Stimulated activated CD8-positive, alpha-beta memory T cell treated with anti-CD3 and anti-CD28 coated beads, Interleukin-7, amount 100 ng/mL, for 4 hours (primary cell): ENCODE measurements around the gene PSKH1.
"Not testable (repeated sequence)": the region's sequence is repeated elsewhere in the genome, so short reads cannot be mapped to it uniquely, and the experiment has no call there.

ENCODE experiments used
- DNase-seq, 2 donors: peaks; one replicate each; pipeline ENCODE4 v3.0.0-alpha.2; 2020; ENCODE audit warnings: low read depth in 2 of 2

PSKH1 gene

GRCh38 chr16:67886387-67886786, 6.7 kb upstream of the PSKH1 start:
- DNase-seq, result no peak

DNA sequence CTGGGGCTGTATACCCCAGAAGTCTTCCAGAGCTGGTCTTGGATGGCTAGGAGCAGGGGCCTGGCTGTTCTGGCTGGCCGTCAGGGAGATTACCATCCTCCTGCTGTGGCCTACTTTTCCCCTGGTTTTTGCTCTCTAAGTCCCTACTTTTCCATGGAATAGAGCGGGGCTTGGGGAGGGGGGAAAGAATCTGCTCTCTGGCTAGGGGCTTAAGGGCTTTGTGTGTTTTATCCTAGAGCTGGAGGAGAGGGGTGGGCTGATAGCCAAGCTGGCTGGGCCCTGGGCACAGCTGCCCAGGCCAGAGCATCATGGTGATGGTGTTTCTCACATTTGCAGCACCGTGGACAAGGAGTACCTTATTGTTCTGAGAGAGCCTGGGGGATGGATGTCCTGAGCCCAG, 4.7 kb upstream of the PSKH1 start:
- DNase-seq, result no peak

- DNase-seq, result no peak
Observed at GRCh38 chr16:67892375-67892774, 679 bp upstream of the PSKH1 start.

DNA sequence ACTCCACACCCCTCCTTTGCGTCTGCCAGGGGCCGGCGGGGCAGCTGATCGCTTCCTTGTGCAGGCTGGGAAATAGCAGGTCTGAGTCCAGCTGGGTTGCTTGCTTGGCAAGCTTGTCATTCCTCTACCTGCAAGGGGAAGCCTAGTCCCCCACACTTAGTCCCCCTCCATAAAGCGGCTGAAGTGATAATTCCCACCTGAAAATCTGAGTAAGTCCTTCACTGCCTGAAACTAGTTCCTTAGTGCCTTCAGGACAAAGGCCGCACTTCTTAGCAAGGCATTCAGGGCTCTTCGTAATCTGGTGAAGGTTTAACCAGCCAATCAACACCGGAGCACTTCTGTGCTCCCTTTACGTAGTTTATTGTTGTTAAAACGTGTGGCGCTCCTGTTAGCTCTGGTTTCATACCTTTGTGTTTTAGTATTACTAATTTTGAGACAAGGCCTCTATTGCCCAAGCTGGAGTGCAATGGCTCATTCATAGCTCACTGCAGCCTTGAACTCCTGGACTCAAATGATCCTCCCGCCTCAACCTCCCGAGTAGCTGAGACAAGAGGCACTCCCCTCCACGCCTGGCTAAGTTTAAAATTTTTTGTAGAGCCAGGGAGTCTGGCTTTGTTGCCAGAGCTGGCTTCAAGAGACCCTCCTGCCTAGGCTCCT, 817 bp downstream of the PSKH1 start:
- DNase-seq, result no peak

GRCh38 chr16:67897231-67897630, 4.2 kb downstream of the PSKH1 start:
- DNase-seq, result no peak

DNA sequence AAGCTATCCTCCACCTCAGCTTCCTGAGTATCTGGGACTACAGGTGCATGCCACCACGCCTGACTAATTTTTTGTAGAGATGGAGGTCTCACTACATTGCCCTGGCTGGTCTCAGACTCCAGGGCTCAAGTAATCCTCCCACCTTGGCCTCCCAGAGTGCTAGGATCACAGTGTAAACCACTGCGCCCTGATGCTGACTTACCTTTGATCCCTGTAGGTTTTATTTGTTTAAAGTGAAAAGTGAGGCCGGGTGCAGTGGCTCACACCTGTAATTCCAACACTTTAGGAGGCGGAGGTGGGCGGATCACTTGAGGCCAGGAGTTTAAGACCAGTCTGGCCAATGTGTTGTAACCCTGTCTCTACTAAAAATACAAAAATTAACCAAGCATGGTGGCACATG, 8.7 kb downstream of the PSKH1 start:
- no peak for DNase-seq

GRCh38 chr16:67902831-67903230, 9.8 kb downstream of the PSKH1 start:
- DNase-seq, result no peak

DNA sequence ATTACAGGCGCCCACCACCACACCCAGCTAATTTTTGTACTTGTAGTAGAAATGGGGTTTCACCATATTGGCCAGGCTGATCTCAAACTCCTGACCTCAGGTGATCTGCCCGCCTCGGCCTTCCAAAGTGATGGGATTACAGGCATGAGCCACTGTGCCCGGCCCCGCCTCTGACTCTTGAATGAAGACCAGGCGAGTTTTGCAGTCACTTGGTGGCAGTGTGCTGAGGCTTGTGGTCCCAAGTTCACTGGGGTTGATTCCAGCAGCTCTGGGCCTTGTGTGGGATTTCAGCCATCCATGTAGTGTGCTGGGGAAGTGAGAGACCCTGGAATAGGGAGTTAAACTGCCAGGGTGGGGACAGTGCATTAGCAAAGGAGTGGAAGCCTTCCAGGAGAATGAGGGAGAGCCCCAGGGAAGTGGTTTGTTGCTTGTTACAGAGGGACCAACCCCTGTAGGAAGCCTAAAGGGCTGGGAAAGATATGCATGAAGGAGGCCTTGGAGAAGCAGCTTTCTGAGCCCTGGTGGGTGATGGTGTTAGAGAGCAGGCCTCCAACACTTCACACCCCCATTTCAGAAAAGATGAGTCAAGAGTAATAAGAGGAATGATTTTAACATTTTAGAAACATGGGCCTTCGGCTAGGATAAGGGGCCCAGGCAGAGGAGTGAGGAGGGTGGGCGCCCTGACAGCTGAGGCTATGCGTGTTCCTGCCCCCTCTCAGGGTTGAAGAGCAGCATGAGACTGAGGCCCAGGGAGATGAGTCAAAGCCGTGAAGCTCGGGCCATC, 14.5 kb downstream of the PSKH1 start:
- DNase-seq, result no peak

- no peak for DNase-seq
Observed at GRCh38 chr16:67909056-67909742, 16.1 kb downstream of the PSKH1 start.

DNA sequence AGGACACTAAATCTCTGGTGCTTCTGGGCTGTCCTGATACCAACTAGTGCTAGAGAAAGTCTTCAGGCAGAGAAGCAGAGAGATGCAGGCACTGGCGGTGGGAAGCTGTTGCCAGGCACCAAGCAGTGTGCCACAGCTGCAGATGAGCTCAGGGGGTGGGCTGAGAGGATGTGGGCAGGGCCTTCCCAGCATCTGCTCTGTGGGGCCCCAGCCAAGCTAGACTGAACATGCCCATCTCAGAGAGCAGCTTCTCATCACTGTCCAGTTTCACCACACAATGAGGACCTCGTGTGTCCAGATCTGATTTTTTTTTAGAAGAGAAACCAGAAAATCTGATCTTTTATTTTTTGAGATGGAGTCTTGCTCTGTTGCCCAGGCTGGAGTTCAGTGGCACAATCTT, 17.1 kb downstream of the PSKH1 start:
- DNase-seq, result no peak

GRCh38 chr16:67914758-67915495, 21.9 kb downstream of the PSKH1 start:
- no peak for DNase-seq

GRCh38 chr16:67915496-67915769, 22.4 kb downstream of the PSKH1 start:
- DNase-seq, result not testable (repeated sequence)

DNA sequence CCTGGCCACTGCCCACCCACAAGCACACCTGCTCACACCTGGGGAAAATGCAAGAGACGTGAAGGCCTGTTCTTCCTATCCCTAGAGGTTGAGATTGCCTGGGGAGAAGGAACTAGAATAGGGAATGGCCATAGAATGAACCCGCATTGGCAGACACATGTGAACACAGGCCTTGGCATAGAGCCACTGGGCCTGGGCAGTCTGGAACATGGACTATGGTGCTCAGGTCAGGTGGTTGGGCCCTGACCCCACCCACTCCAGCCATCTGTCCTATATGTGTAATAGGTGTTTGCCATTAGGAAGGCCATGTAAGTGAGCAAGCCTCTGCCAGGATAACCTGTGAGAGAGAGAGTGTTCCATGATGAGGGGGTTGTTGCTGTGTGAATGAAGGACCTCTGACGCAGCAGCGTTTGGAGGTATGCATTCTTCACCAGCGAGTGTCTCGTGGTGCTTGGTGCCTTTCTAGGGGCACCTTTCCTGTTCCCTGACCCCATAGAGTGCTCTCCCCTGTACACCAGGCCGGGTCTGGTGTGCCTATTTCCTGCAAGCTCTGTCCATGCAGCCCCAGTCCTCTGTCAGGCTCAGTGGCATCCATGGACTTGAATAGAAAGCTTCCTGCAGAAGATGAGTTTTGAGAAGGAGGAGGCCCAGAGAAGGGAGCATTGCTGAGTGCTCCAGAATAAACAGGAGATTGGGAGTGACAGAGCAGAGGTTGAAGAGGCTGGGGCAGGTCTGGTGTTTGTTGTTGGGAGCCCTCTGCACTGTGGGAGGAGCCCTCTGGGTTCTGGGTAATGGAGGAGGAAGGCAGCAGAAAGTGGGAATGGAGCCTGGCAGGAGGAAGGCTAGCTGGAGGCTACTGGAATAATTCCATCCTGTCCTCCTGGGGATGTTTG, 23.0 kb downstream of the PSKH1 start:
- no peak for DNase-seq

DNA sequence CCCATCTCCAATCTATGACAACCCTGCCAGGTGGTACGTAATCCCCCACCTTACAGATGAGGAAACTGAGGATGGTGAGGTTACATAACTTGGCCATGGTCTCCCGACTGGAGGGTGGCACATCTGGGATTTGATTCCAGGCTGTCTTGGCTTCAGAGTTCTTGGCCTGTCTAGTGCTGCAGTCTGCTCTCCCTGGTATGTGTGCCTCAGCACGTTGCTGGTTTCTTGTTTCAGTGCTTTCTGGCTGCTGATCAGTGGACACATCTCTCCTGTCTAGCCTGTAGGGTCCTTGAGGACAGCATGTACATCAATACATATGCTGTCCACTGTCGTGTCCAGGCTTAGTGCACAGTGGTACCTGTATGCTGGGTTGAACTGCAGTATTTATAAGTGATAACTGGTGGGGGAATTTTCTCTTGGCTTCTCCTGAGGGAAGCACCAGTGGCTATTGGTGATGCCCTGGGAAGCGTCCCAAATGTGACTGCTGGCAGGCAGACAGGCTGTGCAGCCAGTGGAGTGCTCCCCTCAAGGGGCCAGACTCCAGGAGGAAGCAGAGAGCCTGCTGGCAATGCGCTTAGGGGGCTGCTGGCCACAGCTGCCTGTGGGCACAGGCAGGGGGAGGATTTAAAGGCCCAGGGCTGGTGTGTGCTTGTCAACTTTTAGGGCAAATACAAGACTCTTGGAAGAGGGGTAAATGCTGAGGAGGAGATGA, 24.2 kb downstream of the PSKH1 start:
- no peak for DNase-seq

DNA sequence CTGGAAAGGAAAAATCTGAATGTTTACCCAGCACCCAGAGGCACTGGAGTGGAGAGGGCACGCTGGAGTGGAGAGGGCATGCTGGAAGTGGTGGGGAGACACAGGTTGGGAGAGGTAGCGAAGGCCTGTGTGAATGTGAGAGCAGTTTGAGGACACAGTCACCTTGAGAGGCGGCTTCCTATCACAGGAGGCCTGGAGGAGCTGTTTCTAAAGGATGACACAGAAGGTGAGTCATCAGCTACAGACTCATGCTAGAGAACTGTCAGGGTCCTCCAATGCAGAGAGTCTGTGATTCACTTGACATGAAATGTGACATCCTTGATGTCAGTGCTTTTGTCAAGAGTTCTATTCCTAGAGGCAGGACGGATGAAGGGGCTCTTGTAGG, 24.8 kb downstream of the PSKH1 start:
- DNase-seq, result peak in 1 of 2 donors; percentile 37

- no peak for DNase-seq
Observed at GRCh38 chr16:67919622-67920221, 26.7 kb downstream of the PSKH1 start.

DNA sequence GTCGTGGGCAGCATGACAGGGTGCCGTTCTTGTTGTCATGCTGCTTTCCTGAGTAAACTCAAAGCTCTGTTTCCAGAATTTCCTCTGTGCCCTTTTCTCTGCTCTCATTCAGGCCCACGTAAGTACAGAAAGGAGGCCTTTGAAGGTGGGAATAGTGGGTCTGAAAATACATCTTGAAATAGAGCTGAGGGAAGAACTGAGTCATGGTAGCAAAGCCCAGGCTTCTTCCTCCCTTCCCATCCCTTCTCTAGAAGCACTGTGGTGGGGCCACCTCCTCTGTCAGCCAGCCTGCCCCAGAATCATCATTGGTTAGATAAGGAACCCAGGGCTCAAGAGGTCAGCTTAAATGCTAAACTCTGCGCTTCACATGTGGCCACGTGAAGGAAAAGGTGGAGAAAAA, 29.2 kb downstream of the PSKH1 start:
- DNase-seq, result no peak

- no peak for DNase-seq
Observed at GRCh38 chr16:67922740-67923139, 29.7 kb downstream of the PSKH1 start.

DNA sequence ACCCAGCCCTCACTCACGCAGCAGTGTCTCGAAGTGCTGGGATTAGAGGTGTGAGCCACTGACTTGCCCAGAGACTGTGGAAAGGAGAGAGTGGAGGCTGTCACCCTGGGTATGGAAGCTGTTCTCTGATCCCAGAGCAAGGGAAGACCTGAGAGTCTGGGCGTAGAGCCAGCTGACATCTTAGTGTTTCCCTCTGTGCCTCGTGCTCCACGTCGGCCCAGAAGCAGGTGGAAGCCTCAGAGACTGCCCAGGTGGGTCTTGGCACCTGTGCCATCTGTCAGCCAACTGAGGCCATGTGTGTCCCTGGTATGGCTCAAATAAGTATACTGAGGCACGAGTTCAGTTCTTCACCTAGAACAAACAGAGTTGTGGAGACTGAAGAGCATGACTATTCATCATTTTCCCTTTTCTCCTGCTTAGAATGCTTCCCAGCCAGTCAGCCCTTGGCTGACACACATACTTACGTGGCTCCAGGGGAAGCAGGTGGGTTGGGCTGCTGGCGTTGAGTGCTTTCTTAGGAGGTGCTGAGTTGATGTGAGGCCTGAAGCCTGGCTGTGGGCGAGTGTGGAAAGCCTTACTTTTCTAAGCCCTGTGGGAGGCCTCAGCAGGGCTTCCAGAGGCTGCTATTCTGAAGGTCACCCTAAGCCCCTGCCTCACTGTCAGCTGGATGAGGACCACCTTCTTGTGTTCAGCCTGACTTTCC, 30.5 kb downstream of the PSKH1 start:
- no peak for DNase-seq
